HL-60 (cell line): ENCODE measurements around the gene LIPI.

Experiments
- DNase-seq, 2 experiments: peaks; one replicate each; pipeline ENCODE4 v3.0.0-alpha.2; 2010 to 2020; ENCODE audit warnings: low read depth in 1 of 2, low spot score in 1 of 2
- H3K27ac ChIP-seq: fragments of 250-450 bp; sonication (Bioruptor Pico); replicated peaks from 2 replicates; pipeline ENCODE4 v1.5.1; 2020; ENCODE audit warnings: mild to moderate bottlenecking, moderate library complexity
- H3K27me3 ChIP-seq: fragments of 250-450 bp; sonication (Bioruptor Pico); 2 replicates; pipeline ENCODE4 v1.5.1; 2021; ENCODE audit warnings: mild to moderate bottlenecking, moderate library complexity; ENCODE audit not compliant: insufficient read depth, poor library complexity, severe bottlenecking
- H3K4me3 ChIP-seq: replicated peaks from 2 replicates; pipeline ENCODE4 v1.5.1; 2011; ENCODE audit warnings: mild to moderate bottlenecking, control low read depth, low read length; ENCODE audit not compliant: insufficient read depth
- GABPA ChIP-seq: IDR thresholded peaks from 2 replicates; pipeline ENCODE4 v1.6.1; 2012; ENCODE audit warnings: low read depth
- POLR2AphosphoS5 ChIP-seq: IDR thresholded peaks from 2 replicates; pipeline ENCODE4 v1.6.1; 2012; ENCODE audit warnings: low read depth
- REST ChIP-seq: IDR thresholded peaks from 2 replicates; pipeline ENCODE4 v1.6.1; 2012; ENCODE audit warnings: low read depth; ENCODE audit not compliant: insufficient replicate concordance
- SPI1 ChIP-seq: IDR thresholded peaks from 2 replicates; pipeline ENCODE4 v1.6.1; 2012; ENCODE audit warnings: low read depth, mild to moderate bottlenecking, borderline replicate concordance
- TF ChIP-seq, protein P1 (sequence below): IDR thresholded peaks from one replicate; pipeline ENCODE4 v1.5.1; 2011; ENCODE audit warnings: low read length, control low read depth, inconsistent platforms; ENCODE audit not compliant: insufficient read depth

Gene LIPI

GRCh38 chr21:14243461-14243860 is 32.7 kb upstream of the LIPI start:
- DNase-seq: no peak
- no peak overlapping the region for H3K27ac ChIP-seq
- H3K4me3 ChIP-seq: no peak overlapping the region
- no peak for TF ChIP-seq POLR2AphosphoS5
- TF ChIP-seq REST: no peak
- no peak for TF ChIP-seq GABPA
- TF ChIP-seq, protein P1, sequence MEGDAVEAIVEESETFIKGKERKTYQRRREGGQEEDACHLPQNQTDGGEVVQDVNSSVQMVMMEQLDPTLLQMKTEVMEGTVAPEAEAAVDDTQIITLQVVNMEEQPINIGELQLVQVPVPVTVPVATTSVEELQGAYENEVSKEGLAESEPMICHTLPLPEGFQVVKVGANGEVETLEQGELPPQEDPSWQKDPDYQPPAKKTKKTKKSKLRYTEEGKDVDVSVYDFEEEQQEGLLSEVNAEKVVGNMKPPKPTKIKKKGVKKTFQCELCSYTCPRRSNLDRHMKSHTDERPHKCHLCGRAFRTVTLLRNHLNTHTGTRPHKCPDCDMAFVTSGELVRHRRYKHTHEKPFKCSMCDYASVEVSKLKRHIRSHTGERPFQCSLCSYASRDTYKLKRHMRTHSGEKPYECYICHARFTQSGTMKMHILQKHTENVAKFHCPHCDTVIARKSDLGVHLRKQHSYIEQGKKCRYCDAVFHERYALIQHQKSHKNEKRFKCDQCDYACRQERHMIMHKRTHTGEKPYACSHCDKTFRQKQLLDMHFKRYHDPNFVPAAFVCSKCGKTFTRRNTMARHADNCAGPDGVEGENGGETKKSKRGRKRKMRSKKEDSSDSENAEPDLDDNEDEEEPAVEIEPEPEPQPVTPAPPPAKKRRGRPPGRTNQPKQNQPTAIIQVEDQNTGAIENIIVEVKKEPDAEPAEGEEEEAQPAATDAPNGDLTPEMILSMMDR: no peak
- no peak for TF ChIP-seq SPI1
- H3K27me3 ChIP-seq: no peaks in the 10 kb centered on the region

DNA sequence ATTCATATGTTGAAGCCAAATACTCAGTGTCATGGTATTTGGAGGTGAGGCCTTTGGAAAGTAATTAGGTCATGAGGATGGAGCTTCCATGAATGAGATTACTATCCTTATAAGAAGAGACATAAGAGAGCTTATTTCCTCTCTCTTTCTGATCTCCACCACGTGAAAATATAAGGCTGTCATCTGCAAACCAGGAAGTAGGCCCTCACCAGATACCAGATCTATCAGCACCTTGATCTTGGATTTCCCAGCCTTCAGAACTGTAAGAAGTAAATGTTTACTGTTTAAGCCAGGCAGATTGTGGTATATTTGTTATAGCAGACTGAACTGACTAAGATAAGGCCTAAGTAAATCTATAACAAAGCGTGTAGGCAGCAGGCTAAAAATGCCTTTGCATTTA is 30.5 kb upstream of the LIPI start:
- TF ChIP-seq POLR2AphosphoS5 (no peak), GABPA (no peak), REST (no peak), SPI1 (no peak)
- TF ChIP-seq, protein P1: no peak
- Histone ChIP-seq H3K4me3 (no peak overlapping the region), H3K27ac (no peak overlapping the region), H3K27me3 (no peaks in the 10 kb centered on the region)
- no peak for DNase-seq

DNA sequence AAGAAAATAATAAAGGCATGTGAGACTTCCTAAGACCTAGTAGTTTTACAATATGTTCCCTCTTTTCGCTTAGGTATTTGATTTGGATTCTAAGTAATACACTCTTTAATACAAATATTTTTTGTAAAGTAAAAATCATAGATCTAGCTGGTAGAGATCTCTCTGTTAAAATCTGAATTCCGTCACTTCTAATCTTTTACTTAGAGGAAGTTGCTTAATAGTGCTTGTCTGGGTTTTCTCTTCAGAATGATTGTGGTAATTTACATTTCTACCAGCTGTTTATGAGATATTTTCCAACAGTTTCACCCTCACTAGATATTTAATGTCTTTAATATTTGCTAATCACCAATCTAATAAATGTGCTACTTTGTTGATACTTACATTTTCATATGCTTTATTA is 28.5 kb upstream of the LIPI start:
- TF ChIP-seq SPI1 (no peak), REST (no peak), POLR2AphosphoS5 (no peak), GABPA (no peak)
- TF ChIP-seq, protein P1: no peak
- Histone ChIP-seq H3K4me3 (no peak overlapping the region), H3K27ac (no peak overlapping the region), H3K27me3 (no peaks in the 10 kb centered on the region)
- no peak for DNase-seq
